GM19240 (cell line): ENCODE measurements around the gene ETV2.
"Not testable (repeated sequence)": the region's sequence is repeated elsewhere in the genome, so short reads cannot be mapped to it uniquely, and the experiment has no call there.

Experiments used
- DNase-seq: peaks from one replicate; pipeline ENCODE4 v3.0.0; 2011; ENCODE audit warnings: low spot score; ENCODE audit not compliant: insufficient read length

Gene ETV2

GRCh38 chr19:35657904-35658700 lies 16.6 kb downstream of the ETV2 start:
- DNase-seq, result no peak

GRCh38 chr19:35661995-35662340 lies 20.4 kb downstream of the ETV2 start:
- no peak for DNase-seq

- DNase-seq, result no peak
Observed at GRCh38 chr19:35663981-35664380, 22.4 kb downstream of the ETV2 start.

GRCh38 chr19:35665157-35665556 lies 23.6 kb downstream of the ETV2 start:
- DNase-seq, result no peak

GRCh38 chr19:35665604-35666003 lies 24.1 kb downstream of the ETV2 start:
- no peak for DNase-seq

- DNase-seq, result no peak
Observed at GRCh38 chr19:35666251-35666913, 24.8 kb downstream of the ETV2 start, which contains the start of gene UPK1A. Gene UPK1A (plus strand): TSS chr19:35666517. CDS start chr19:35666813, 296 bp downstream.

DNA sequence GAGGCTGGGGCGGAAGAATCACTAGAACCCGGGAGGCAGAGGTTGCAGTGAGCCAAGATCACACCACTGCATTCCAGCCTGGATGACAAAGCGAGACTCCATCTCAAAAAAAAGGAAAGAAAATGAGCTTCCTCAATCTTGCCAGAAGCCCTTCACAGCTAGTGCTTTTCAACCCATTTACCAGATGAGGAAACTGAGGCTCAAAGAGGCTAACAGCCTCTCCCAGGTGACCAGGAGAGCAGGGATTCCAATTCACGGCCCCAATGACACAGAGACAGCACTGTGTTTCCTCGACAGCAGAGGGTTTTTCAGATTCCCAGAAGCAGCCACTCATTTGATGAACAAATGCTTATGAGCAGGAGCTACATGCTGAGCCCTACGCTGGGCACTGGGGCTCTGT lies 28.0 kb downstream of the ETV2 start:
- no peak for DNase-seq

DNA sequence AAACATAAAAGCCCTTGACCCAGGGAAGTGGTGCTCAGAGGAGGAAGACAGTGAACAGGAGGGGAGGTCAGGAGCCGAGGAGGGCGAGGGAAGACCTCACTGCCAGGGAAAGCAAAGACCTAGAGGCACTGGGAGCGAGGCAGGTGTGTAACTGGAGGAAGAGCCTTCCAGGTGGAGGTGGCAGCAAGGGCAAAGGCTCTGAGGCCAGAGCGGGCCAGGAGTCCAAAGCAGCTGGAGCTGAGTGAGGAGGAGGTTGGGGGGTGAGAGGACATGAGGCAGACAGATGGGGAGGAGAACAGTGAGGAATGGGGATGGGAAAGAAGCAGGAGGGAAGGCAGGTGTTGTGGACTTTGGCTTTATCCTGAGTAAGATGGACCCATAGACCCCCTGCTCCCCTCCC lies 28.4 kb downstream of the ETV2 start:
- DNase-seq, result no peak

DNA sequence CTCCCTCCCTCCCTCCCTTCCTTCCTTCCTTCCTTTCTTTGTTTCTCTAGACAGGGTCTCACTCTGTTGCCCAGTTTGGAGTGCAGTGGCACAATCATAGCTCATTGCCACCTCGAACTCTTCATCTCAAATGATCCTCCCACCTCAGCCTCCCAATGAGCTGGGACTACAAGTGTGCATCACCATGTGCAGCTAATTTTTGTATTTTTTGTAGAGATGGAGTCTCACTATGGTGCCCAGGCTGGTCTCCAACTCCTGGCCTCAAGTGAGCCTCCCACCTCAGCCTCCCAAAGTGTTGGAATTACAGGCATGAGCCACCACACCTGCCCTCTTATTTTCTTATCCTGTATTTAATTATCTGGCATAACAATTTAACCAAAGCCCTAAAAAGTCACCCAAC lies 29.1 kb downstream of the ETV2 start:
- no peak for DNase-seq

DNA sequence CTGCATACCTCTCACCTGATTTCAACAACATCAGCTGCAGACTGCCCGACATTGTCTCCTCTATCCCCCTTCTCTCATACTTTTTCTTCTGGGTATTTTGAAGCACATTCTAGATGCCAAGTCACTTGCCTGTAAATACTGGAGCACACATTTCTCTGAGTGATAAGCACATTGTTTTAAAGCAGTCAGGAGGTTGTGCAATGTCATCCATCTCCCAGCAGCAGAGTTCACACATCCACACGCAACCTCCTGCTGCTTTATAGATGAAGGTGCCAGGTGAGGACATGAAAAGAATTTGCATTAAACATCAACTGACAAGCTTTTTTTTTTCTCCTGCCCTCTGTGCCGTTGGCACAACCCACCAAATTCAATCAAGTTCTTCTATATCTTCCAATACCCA lies 30.3 kb downstream of the ETV2 start:
- DNase-seq, result no peak

GRCh38 chr19:35673121-35673804 lies 31.7 kb downstream of the ETV2 start:
- DNase-seq, result no peak

- no peak for DNase-seq
Observed at GRCh38 chr19:35675589-35676140, 34.1 kb downstream of the ETV2 start.

- no peak for DNase-seq
Observed at GRCh38 chr19:35689836-35690235, 48.3 kb downstream of the ETV2 start.

DNA sequence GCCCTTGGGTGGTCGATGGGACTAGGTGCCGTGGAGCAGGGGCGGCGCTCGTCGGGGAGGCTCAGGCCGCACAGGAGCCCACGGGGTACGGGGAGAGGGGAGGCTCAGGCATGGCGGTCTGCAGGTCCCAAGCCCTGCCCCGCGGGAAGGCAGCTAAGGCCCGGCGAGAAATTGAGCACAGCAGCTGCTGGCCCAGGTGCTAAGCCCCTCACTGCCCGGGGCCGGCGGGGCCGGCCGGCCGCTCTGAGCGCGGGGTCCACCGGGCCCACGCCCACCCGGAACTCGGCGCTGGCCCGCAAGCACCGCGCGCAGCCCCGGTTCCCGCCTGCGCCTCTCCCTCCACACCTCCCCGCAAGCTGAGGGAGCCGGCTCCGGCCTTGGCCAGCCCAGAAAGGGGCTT lies 49.6 kb downstream of the ETV2 start:
- DNase-seq, result not testable (repeated sequence)

DNA sequence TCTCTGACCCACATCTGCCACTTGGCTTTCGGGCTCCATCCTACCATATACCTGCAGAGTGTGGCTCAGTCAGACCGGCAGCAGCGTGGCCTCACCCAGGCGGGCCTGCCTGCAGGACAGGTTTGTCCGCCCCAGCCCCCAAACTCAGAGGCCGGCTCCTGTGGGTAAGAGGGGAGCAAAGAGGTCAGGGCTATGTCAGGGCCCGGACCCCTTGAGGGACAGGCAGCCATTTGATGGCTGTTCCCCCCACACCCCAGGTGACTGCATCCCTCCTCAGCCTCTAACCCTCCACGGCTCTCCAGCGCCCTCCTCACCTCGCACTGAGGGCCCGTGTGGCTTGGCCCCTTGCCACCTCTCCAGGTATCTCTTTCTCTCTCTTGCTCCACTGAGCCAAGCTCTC lies 50.5 kb downstream of the ETV2 start:
- DNase-seq, result no peak

GRCh38 chr19:35693422-35693821 lies 51.9 kb downstream of the ETV2 start:
- no peak for DNase-seq

- DNase-seq, result peak; percentile 85
Observed at GRCh38 chr19:35693835-35694599, 52.5 kb downstream of the ETV2 start.
